ENCODE measurements around the gene PRR9. TPM values are rescaled to one million over a fixed set of nuclear protein-coding genes. Genes with fewer than 3 reads are reported as not detected.

Gene PRR9
- total RNA-seq: not detected in 2 replicates

GRCh38 chr1:153217212-153217611 is at the start of gene PRR9:
Gene PRR9, plus strand, starts transcription at chr1:153217584. Its CDS starts 561 bp downstream, at chr1:153218145.

GRCh38 chr1:153203130-153203529 is 14.3 kb upstream of the PRR9 start, which contains the start of gene LELP1:
Gene LELP1, plus strand, starts transcription at chr1:153203430. Its CDS starts 1,278 bp downstream, at chr1:153204708.

GRCh38 chr1:153259387-153259786 is 42.0 kb downstream of the PRR9 start, which contains the start of gene LORICRIN:
Gene LORICRIN, plus strand, starts transcription at chr1:153259687. Its CDS starts 1,263 bp downstream, at chr1:153260950.

Other genes with a start within 250 kb of the PRR9 start
- gene SPRR4, start 246.9 kb upstream of the PRR9 start, total RNA-seq: not detected in 2 replicates
- gene SPRR1A, start 233.5 kb upstream of the PRR9 start, total RNA-seq: not detected in 2 replicates
- gene SPRR3, start 215.8 kb upstream of the PRR9 start, total RNA-seq: not detected in 2 replicates
- gene SPRR1B, start 186.4 kb upstream of the PRR9 start, total RNA-seq: not detected in 2 replicates
- gene SPRR2D, start 176.5 kb upstream of the PRR9 start, total RNA-seq: not detected in 2 replicates
- not detected in 2 replicates for gene SPRR2A, start 160.1 kb upstream of the PRR9 start, total RNA-seq
- gene SPRR2B, start 146.0 kb upstream of the PRR9 start, total RNA-seq: not detected in 2 replicates
- gene SPRR2E, start 123.1 kb upstream of the PRR9 start, total RNA-seq: not detected in 2 replicates
- gene SPRR2F, start 104.1 kb upstream of the PRR9 start, total RNA-seq: not detected in 2 replicates
- gene SPRR2G, start 66.7 kb upstream of the PRR9 start, total RNA-seq: not detected in 2 replicates
- gene LELP1, start 14.2 kb upstream of the PRR9 start, total RNA-seq: not detected in 2 replicates
- not detected in 2 replicates for gene LORICRIN, start 42.1 kb downstream of the PRR9 start, total RNA-seq
- gene PGLYRP3, start 95.4 kb downstream of the PRR9 start, total RNA-seq: not detected in 2 replicates
- gene PGLYRP4, start 131.3 kb downstream of the PRR9 start, total RNA-seq: not detected in 2 replicates
- not detected in 2 replicates for gene S100A9, start 140.3 kb downstream of the PRR9 start, total RNA-seq
- gene S100A12, start 158.0 kb downstream of the PRR9 start, total RNA-seq: not detected in 2 replicates
- gene S100A8, start 173.5 kb downstream of the PRR9 start, total RNA-seq: not detected in 2 replicates
- gene S100A7A, start 198.9 kb downstream of the PRR9 start, total RNA-seq: not detected in 2 replicates
- gene S100A7, start 243.1 kb downstream of the PRR9 start, total RNA-seq: not detected in 2 replicates

All from dermis lymphatic vessel endothelial cell (primary cell).